WERI-Rb-1 (cell line): ENCODE measurements around the gene RPL34.

Experiments used
- DNase-seq: peaks from one replicate; pipeline ENCODE4 v3.0.0-alpha.2; 2020
- H3K27ac ChIP-seq: fragments of 250-450 bp; sonication (Bioruptor Pico); 2 replicates; pipeline ENCODE4 v1.5.1; 2020; ENCODE audit warnings: mild to moderate bottlenecking, moderate library complexity
- H3K27me3 ChIP-seq: fragments of 250-450 bp; sonication (Bioruptor Pico); 2 replicates; pipeline ENCODE4 v1.5.1; 2021; ENCODE audit warnings: mild to moderate bottlenecking, low read depth, moderate library complexity; ENCODE audit not compliant: insufficient read depth, severe bottlenecking
- H3K36me3 ChIP-seq: fragments of 250-450 bp; sonication (Bioruptor Pico); 2 replicates; pipeline ENCODE4 v1.5.1; 2020; ENCODE audit warnings: mild to moderate bottlenecking, moderate library complexity
- H3K4me3 ChIP-seq: 2 replicates; pipeline ENCODE4 v1.5.1; 2011; ENCODE audit warnings: low read depth, mild to moderate bottlenecking, control low read depth, low read length
- H3K9me3 ChIP-seq: fragments of 250-450 bp; sonication (Bioruptor Pico); 2 replicates; pipeline ENCODE4 v1.5.1; 2021; ENCODE audit warnings: mild to moderate bottlenecking, moderate library complexity; ENCODE audit not compliant: severe bottlenecking
- CTCF ChIP-seq: IDR thresholded peaks from 2 replicates; pipeline ENCODE4 v1.5.1; 2011; ENCODE audit warnings: low read depth, mild to moderate bottlenecking, control low read depth, inconsistent platforms, low read length

Gene RPL34

GRCh38 chr4:108628411-108628810 is 8.0 kb downstream of the RPL34 start:
- H3K27me3 ChIP-seq: no peaks in the 10 kb centered on the region
- H3K36me3 ChIP-seq: peaks cover 96% of the 10 kb centered on the region
- no peaks in the 10 kb centered on the region for H3K9me3 ChIP-seq
- DNase-seq: no peak
- no peak for TF ChIP-seq CTCF
- no peak overlapping the region for H3K4me3 ChIP-seq
- no peak overlapping the region for H3K27ac ChIP-seq

GRCh38 chr4:108635070-108635655 is 14.8 kb downstream of the RPL34 start:
- H3K27me3 ChIP-seq: no peaks in the 10 kb centered on the region
- H3K27ac ChIP-seq: no peak overlapping the region
- H3K36me3 ChIP-seq: peaks cover 45% of the 10 kb centered on the region
- H3K9me3 ChIP-seq: no peaks in the 10 kb centered on the region
- no peak for DNase-seq
- no peak for TF ChIP-seq CTCF
- no peak overlapping the region for H3K4me3 ChIP-seq

- Histone ChIP-seq H3K27ac (no peak overlapping the region), H3K36me3 (peaks cover 36% of the 10 kb centered on the region), H3K27me3 (no peaks in the 10 kb centered on the region), H3K9me3 (no peaks in the 10 kb centered on the region), H3K4me3 (no peak overlapping the region)
- no peak for TF ChIP-seq CTCF
- no peak for DNase-seq
Observed at GRCh38 chr4:108636246-108636645, 15.9 kb downstream of the RPL34 start.

- Histone ChIP-seq H3K36me3 (peaks cover 21% of the 10 kb centered on the region), H3K4me3 (no peak overlapping the region), H3K27ac (no peak overlapping the region), H3K27me3 (no peaks in the 10 kb centered on the region), H3K9me3 (no peaks in the 10 kb centered on the region)
- TF ChIP-seq CTCF: no peak
- no peak for DNase-seq
Observed at GRCh38 chr4:108637856-108638255, 17.5 kb downstream of the RPL34 start.

- no peak for TF ChIP-seq CTCF
- H3K36me3 ChIP-seq: no peaks in the 10 kb centered on the region
- no peaks in the 10 kb centered on the region for H3K27me3 ChIP-seq
- no peak overlapping the region for H3K4me3 ChIP-seq
- H3K9me3 ChIP-seq: no peaks in the 10 kb centered on the region
- DNase-seq: no peak
- no peak overlapping the region for H3K27ac ChIP-seq
Observed at GRCh38 chr4:108644237-108644636, 23.9 kb downstream of the RPL34 start.

GRCh38 chr4:108646706-108647105 is 26.3 kb downstream of the RPL34 start:
- DNase-seq: no peak
- H3K4me3 ChIP-seq: no peak overlapping the region
- no peak for TF ChIP-seq CTCF
- no peak overlapping the region for H3K27ac ChIP-seq
- no peaks in the 10 kb centered on the region for H3K27me3 ChIP-seq
- H3K36me3 ChIP-seq: peaks cover 3% of the 10 kb centered on the region
- no peaks in the 10 kb centered on the region for H3K9me3 ChIP-seq
